Ovary (tissue), 3 donors: ENCODE data around the gene BASP1.

ENCODE experiments used
- CTCF ChIP-seq, 3 donors: fragments of 450-650 bp in 2 of 3; fragments of 200-600 bp in 1 of 3; IDR thresholded peaks; one replicate each; pipeline versions ENCODE4 v1.5.1 to v1.8.0; 2016 to 2022; ENCODE audit warnings: antibody characterized with exemption in 3 of 3, mild to moderate bottlenecking in 1 of 3
- EP300 ChIP-seq: sonication (generic); formaldehyde crosslinking; IDR thresholded peaks from one replicate; pipeline ENCODE4 v1.6.1; 2017; ENCODE audit warnings: antibody characterized with exemption
- POLR2A ChIP-seq: fragments of 450-650 bp; IDR thresholded peaks from one replicate; pipeline ENCODE4 v1.6.1; 2017; ENCODE audit warnings: antibody characterized with exemption, mild to moderate bottlenecking, moderate library complexity
- donor health status: DM: no; HTN: no; CAD: no.

DNA sequence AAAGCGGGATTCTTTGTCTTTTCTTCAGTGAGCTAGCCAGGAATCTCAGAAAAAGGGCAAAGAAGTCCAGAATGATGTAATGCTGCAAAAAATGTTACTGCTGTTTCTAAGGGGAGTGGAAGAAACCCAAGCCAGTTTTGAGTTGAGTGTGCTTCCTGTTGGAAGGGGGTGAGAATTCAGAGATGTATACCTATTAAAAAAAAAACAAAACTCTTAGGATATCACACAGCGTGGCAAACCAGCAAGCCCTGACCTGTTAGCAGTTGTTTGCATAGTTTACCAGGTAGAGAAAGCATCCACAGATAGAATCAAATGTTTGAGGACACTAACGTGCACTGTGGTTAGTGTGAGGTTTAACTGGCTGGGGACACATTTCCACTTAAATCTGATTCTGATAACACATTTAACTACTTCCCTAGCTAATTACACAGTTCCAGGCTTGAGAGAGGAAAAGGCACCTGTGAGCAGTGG, 11.4 kb downstream of the BASP1 start:
- TF ChIP-seq CTCF (IDR thresholded peaks at IDR 0.05): no peak
- TF ChIP-seq EP300: no peak
- no peak for TF ChIP-seq POLR2A
